CD4-positive, alpha-beta T cell (primary cell): ENCODE data around the gene ALPK3. TPM values are rescaled to one million over a fixed set of nuclear protein-coding genes. Genes with fewer than 3 reads are reported as not detected.

Source experiments
- ATAC-seq: fragments of 200-7000 bp; cut with Tn5 transposase; one replicate; pipeline ENCODE4 v1.10.0; 2022; ENCODE audit warnings: mild to moderate bottlenecking; ENCODE audit not compliant: poor library complexity
- CTCF ChIA-PET: fragments of 350-600 bp; sonication (Branson Sonifier 250); formaldehyde crosslinking; loops from one replicate; lab custom pipeline; 2021; ENCODE audit warnings: antibody characterized with exemption, inconsistent platforms; lab: Charles Lee
- POLR2A ChIA-PET: fragments of 350-600 bp; sonication (Branson Sonifier 250); formaldehyde crosslinking; loops from one replicate; lab custom pipeline; 2021; ENCODE audit warnings: antibody characterized with exemption, inconsistent platforms; lab: Charles Lee
- DNase-seq, 14 experiments: peaks; one replicate each; pipeline ENCODE4 v3.0.0-alpha.2; 2013 to 2020; ENCODE audit warnings: mixed read lengths in 2 of 14
- H3K27ac ChIP-seq, 2 donors: one replicate each; pipeline versions ENCODE4 v1.5.1 to v1.7.0; 2013; ENCODE audit warnings: low read length in 2 of 2, low read depth in 1 of 2, mild to moderate bottlenecking in 1 of 2
- H3K27me3 ChIP-seq, 2 experiments: 1 replicate in 1 of 2; 2 replicates in 1 of 2; pipeline versions ENCODE4 v1.6.1 to v1.7.0; 2013; ENCODE audit warnings: low read length in 2 of 2, control low read depth in 1 of 2, mild to moderate bottlenecking in 1 of 2, moderate library complexity in 1 of 2; ENCODE audit not compliant: insufficient read depth in 2 of 2, control insufficient read depth in 1 of 2
- H3K36me3 ChIP-seq: one replicate; pipeline ENCODE4 v1.6.1; 2013; ENCODE audit warnings: low read length, control low read depth; ENCODE audit not compliant: insufficient read depth
- H3K4me1 ChIP-seq: one replicate; pipeline ENCODE4 v1.6.1; 2013; ENCODE audit warnings: low read length, control low read depth; ENCODE audit not compliant: insufficient read depth
- H3K4me3 ChIP-seq: one replicate; pipeline ENCODE4 v1.5.1; 2013; ENCODE audit warnings: mild to moderate bottlenecking, low read length, moderate library complexity
- H3K9me3 ChIP-seq, 2 experiments: 1 replicate in 1 of 2; 2 replicates in 1 of 2; pipeline versions ENCODE4 v1.6.1 to v1.7.0; 2013; ENCODE audit warnings: low read length in 2 of 2, mild to moderate bottlenecking in 2 of 2, control low read depth in 1 of 2, moderate library complexity in 1 of 2; ENCODE audit not compliant: control insufficient read depth in 1 of 2, insufficient read depth in 1 of 2
- H3K27ac Mint-ChIP-seq: one replicate; pipeline ENCODE4 v1.8.0; 2020; ENCODE audit warnings: mixed read lengths
- H3K27me3 Mint-ChIP-seq: one replicate; pipeline ENCODE4 v1.8.0; 2021; ENCODE audit warnings: mixed read lengths
- H3K36me3 Mint-ChIP-seq: one replicate; pipeline ENCODE4 v1.8.0; 2021; ENCODE audit warnings: low read depth, mixed read lengths
- H3K4me1 Mint-ChIP-seq: one replicate; pipeline ENCODE4 v1.8.0; 2021; ENCODE audit warnings: low read depth, mixed read lengths
- H3K4me3 Mint-ChIP-seq: one replicate; pipeline ENCODE4 v1.8.0; 2020; ENCODE audit warnings: mild to moderate bottlenecking, mixed read lengths
- H3K9me3 Mint-ChIP-seq: one replicate; pipeline ENCODE4 v1.8.0; 2020; ENCODE audit warnings: mixed read lengths
- intact Hi-C, 2 experiments: fragments of 100-400 bp; cut with DNase I in 1 of 2; cut with micrococcal nuclease in 1 of 2; formaldehyde crosslinking; loops; one replicate each; pipeline versions ENCODE4 v1.15.1 to v1.9.0; 2023 to 2025; cut with DNase I, micrococcal nuclease
- total RNA-seq, 174 experiments: library from RNA in 2 of 174; stranded (reverse) in 2 of 174; gene quantifications; one replicate each; pipeline ENCODE4 v1.2.3 and lab custom pipeline; 2021 to 2026
- TF ChIP-seq, protein P1 (sequence below): fragments of 200-600 bp; IDR thresholded peaks from one replicate; pipeline ENCODE4 v1.8.0; 2022; ENCODE audit warnings: antibody characterized with exemption, mild to moderate bottlenecking

The ALPK3 gene
- total RNA-seq, 2 experiments from 2014 or later = 0.14 TPM

DNA sequence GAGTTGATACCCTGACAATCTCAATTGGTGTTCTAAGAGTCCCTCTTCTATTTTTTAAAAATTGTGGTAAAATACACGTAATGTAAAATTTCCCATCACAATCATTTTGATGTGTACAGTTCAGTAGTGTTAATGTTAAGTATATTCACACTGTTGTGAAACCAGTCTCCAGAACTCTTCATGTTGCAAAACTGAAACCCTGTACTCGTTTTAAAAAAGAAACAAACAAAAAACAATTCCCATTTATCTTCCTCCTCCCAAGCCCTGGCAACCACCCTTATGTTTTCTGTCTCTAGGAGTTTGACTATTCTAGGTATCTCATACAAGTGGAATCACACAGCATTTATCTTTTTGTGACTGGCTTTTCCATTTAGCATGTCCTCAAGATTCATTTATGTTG, 28.7 kb upstream of the ALPK3 start:
- Histone ChIP-seq H3K4me3 (no peak overlapping the region), H3K4me1 (peaks cover 7% of the 10 kb centered on the region), H3K27me3 (no peaks in the 10 kb centered on the region), H3K27ac (no peak overlapping the region), H3K36me3 (peaks cover 66% of the 10 kb centered on the region), H3K9me3 (no peaks in the 10 kb centered on the region)
- CTCF ChIA-PET = no interaction called here
- no peaks in the 10 kb centered on the region for H3K27me3 Mint-ChIP-seq
- H3K27ac Mint-ChIP-seq = peak overlapping the region; percentile 27
- intact Hi-C loops = no loop called here
- TF ChIP-seq, protein P1, sequence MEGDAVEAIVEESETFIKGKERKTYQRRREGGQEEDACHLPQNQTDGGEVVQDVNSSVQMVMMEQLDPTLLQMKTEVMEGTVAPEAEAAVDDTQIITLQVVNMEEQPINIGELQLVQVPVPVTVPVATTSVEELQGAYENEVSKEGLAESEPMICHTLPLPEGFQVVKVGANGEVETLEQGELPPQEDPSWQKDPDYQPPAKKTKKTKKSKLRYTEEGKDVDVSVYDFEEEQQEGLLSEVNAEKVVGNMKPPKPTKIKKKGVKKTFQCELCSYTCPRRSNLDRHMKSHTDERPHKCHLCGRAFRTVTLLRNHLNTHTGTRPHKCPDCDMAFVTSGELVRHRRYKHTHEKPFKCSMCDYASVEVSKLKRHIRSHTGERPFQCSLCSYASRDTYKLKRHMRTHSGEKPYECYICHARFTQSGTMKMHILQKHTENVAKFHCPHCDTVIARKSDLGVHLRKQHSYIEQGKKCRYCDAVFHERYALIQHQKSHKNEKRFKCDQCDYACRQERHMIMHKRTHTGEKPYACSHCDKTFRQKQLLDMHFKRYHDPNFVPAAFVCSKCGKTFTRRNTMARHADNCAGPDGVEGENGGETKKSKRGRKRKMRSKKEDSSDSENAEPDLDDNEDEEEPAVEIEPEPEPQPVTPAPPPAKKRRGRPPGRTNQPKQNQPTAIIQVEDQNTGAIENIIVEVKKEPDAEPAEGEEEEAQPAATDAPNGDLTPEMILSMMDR = no peak
- peaks cover 40% of the 10 kb centered on the region for H3K4me1 Mint-ChIP-seq
- DNase-seq = no peak
- no peaks in the 10 kb centered on the region for H3K9me3 Mint-ChIP-seq
- H3K4me3 Mint-ChIP-seq = no peak overlapping the region
- no peak for ATAC-seq
- POLR2A ChIA-PET = interaction anchor here (1.5 kb wide), 1 partner anchor 72 kb away, joined by 3 read pairs; the partner anchor contains the start of gene SEC11A
- H3K36me3 Mint-ChIP-seq = peaks cover 83% of the 10 kb centered on the region

DNA sequence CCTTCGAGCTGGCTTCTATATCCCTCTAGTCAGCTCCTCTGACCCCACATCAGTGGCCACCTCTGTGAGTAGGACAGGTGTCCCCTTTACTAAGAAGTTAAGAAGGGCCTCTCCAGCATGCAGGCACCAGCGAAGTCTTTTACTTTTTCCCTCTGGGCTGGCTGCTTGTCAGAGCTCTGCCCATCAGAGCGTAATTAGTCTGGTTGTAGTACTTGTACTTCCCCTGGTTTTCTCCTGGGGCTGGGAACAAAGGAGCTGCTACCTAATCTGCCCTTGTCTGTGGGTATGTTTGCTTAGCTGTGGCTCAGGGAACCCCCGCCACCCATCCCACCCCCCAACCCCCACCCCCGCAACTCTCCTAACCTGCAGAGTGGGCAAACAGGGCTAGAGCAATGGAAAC, 27.4 kb upstream of the ALPK3 start:
- H3K27me3 ChIP-seq = no peaks in the 10 kb centered on the region
- H3K4me3 ChIP-seq = no peak overlapping the region
- TF ChIP-seq, protein P1 = no peak
- H3K9me3 ChIP-seq = no peaks in the 10 kb centered on the region
- DNase-seq (no peak), ATAC-seq (no peak)
- H3K4me1 ChIP-seq = peaks cover 7% of the 10 kb centered on the region
- Mint-ChIP-seq H3K36me3 (peaks cover 83% of the 10 kb centered on the region), H3K4me1 (peaks cover 39% of the 10 kb centered on the region), H3K4me3 (no peak overlapping the region), H3K9me3 (no peaks in the 10 kb centered on the region), H3K27me3 (no peaks in the 10 kb centered on the region), H3K27ac (peak overlapping the region; percentile 18)
- peaks cover 60% of the 10 kb centered on the region for H3K36me3 ChIP-seq
- no peak overlapping the region for H3K27ac ChIP-seq
- ChIA-PET POLR2A (interaction anchor here (0.6 to 1.5 kb wide), 2 partner anchors 43 to 74 kb away, joined by 3 read pairs; partner anchors contain the start of gene SEC11A), CTCF (no interaction called here)
- intact Hi-C loops = no loop called here

DNA sequence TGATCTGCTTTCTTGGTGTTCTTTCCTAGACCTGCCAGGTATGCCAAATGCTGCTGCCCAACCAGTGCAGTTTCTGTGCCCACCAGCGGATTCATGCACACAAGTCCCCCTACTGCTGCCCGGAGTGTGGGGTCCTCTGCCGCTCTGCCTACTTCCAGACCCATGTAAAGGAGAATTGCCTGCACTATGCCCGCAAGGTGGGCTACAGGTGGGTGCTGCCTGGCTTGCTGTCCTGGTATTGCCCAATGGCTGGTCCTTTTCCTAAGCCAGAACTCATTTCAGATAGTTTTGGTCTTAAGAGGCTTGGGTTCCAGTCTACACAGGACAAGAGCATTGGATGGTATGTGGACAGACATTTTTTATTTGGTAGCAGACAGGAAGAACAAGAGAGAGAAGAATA, 26.5 kb upstream of the ALPK3 start:
- Mint-ChIP-seq H3K4me3 (no peak overlapping the region), H3K36me3 (peaks cover 81% of the 10 kb centered on the region)
- H3K36me3 ChIP-seq = peaks cover 60% of the 10 kb centered on the region

More for the DNA sequence above, 26.5 kb upstream of the ALPK3 start:
- no peak for ATAC-seq
- ChIA-PET POLR2A (no interaction called here), CTCF (no interaction called here)
- peaks cover 35% of the 10 kb centered on the region for H3K4me1 Mint-ChIP-seq
- H3K9me3 ChIP-seq = no peaks in the 10 kb centered on the region
- H3K4me1 ChIP-seq = peaks cover 7% of the 10 kb centered on the region
- H3K4me3 ChIP-seq = no peak overlapping the region
- no peaks in the 10 kb centered on the region for H3K9me3 Mint-ChIP-seq
- no peak overlapping the region for H3K27ac ChIP-seq
- TF ChIP-seq, protein P1 = no peak
- peak overlapping the region; percentile 49 for H3K27ac Mint-ChIP-seq
- H3K27me3 ChIP-seq = no peaks in the 10 kb centered on the region
- H3K27me3 Mint-ChIP-seq = no peaks in the 10 kb centered on the region
- DNase-seq = no peak
- intact Hi-C loops = no loop called here
